GM23338 (cell line): ENCODE results near the gene ARID3A. TPM values are rescaled to one million over a fixed set of nuclear protein-coding genes. Genes with fewer than 3 reads are reported as not detected.

Experiments used
- ATAC-seq: fragments of 200-7000 bp; cut with Tn5 transposase; 3 replicates; pipeline ENCODE4 v1.9.1; 2020
- DNase-seq: peaks from one replicate; pipeline ENCODE4 v3.0.0-alpha.2; 2015; ENCODE audit warnings: low spot score
- H2AFZ ChIP-seq: fragments of 200-600 bp; sonication (generic); 2 replicates; pipeline ENCODE4 v1.8.0; 2016; ENCODE audit warnings: antibody characterized with exemption, mild to moderate bottlenecking, moderate library complexity
- H3F3A ChIP-seq: fragments of 200-600 bp; sonication (generic); replicated peaks from 2 replicates; pipeline ENCODE4 v1.8.0; 2017; ENCODE audit warnings: antibody characterized with exemption, mixed run types, low read depth
- H3K27ac ChIP-seq: fragments of 200-600 bp; sonication (generic); 2 replicates; pipeline ENCODE4 v1.6.1; 2016; ENCODE audit warnings: low read depth
- H3K27me3 ChIP-seq: fragments of 200-600 bp; sonication (generic); 2 replicates; pipeline ENCODE4 v1.8.0; 2016; ENCODE audit warnings: mild to moderate bottlenecking, mixed run types, moderate library complexity; ENCODE audit not compliant: insufficient read depth
- H3K36me3 ChIP-seq: fragments of 200-600 bp; sonication (generic); 2 replicates; pipeline ENCODE4 v1.8.0; 2016; ENCODE audit warnings: mild to moderate bottlenecking; ENCODE audit not compliant: insufficient read depth
- H3K4me1 ChIP-seq: fragments of 200-600 bp; sonication (generic); 2 replicates; pipeline ENCODE4 v1.8.0; 2016; ENCODE audit warnings: mild to moderate bottlenecking, moderate library complexity; ENCODE audit not compliant: insufficient read depth
- H3K4me2 ChIP-seq: fragments of 200-600 bp; sonication (generic); 2 replicates; pipeline ENCODE4 v1.7.1; 2017; ENCODE audit warnings: mixed run types
- H3K4me3 ChIP-seq: fragments of 200-600 bp; sonication (generic); 2 replicates; pipeline ENCODE4 v1.6.1; 2016; ENCODE audit warnings: mixed run types
- H3K79me2 ChIP-seq: fragments of 200-600 bp; sonication (generic); replicated peaks from 2 replicates; pipeline ENCODE4 v1.8.0; 2017; ENCODE audit warnings: mild to moderate bottlenecking; ENCODE audit not compliant: insufficient read depth
- H3K9me2 ChIP-seq: fragments of 200-600 bp; sonication (generic); 2 replicates; pipeline ENCODE4 v1.8.0; 2017; ENCODE audit not compliant: insufficient read depth
- H4K20me1 ChIP-seq: fragments of 200-600 bp; sonication (generic); replicated peaks from 2 replicates; pipeline ENCODE4 v1.8.0; 2017; ENCODE audit warnings: mild to moderate bottlenecking; ENCODE audit not compliant: insufficient read depth
- H3K27ac Mint-ChIP-seq: 2 replicates; pipeline ENCODE4 v1.8.0; 2020; ENCODE audit warnings: inconsistent platforms, mild to moderate bottlenecking, moderate library complexity, mixed read lengths
- H3K27me3 Mint-ChIP-seq: 3 replicates; pipeline ENCODE4 v1.8.0; 2022; ENCODE audit warnings: low read depth, mild to moderate bottlenecking, moderate library complexity, mixed read lengths, inconsistent platforms; ENCODE audit not compliant: insufficient read depth, poor library complexity
- H3K36me3 Mint-ChIP-seq: 3 replicates; pipeline ENCODE4 v1.8.0; 2021; ENCODE audit warnings: low read depth, mild to moderate bottlenecking, inconsistent platforms, moderate library complexity, mixed read lengths
- H3K4me1 Mint-ChIP-seq: 3 replicates; pipeline ENCODE4 v1.8.0; 2020; ENCODE audit warnings: mild to moderate bottlenecking, inconsistent platforms, mixed read lengths
- H3K4me3 Mint-ChIP-seq: 3 replicates; pipeline ENCODE4 v1.8.0; 2021; ENCODE audit warnings: moderate library complexity, mild to moderate bottlenecking, inconsistent platforms, mixed read lengths
- H3K9me3 Mint-ChIP-seq: 3 replicates; pipeline ENCODE4 v1.8.0; 2020; ENCODE audit warnings: moderate library complexity, mild to moderate bottlenecking, inconsistent platforms, mixed read lengths
- CREB1 ChIP-seq: fragments of 250-450 bp; sonication (Bioruptor Pico); IDR thresholded peaks from 2 replicates; pipeline ENCODE4 v1.5.0; 2020; ENCODE audit warnings: low read depth, mild to moderate bottlenecking, moderate library complexity
- CTCF ChIP-seq, 2 experiments: fragments of 200-600 bp in 1 of 2; sonication (generic) in 1 of 2; conservative IDR thresholded peaks; 2 replicates each; pipeline versions ENCODE4 v1.5.1 to v1.6.1; 2016 to 2017; ENCODE audit warnings: antibody characterized with exemption in 2 of 2, low read depth in 2 of 2, mild to moderate bottlenecking in 2 of 2, moderate library complexity in 1 of 2
- ETS1 ChIP-seq: IDR thresholded peaks from 2 replicates; pipeline ENCODE4 v1.6.1; 2016; ENCODE audit warnings: antibody characterized with exemption
- EZH2 ChIP-seq: fragments of 200-600 bp; sonication (generic); IDR thresholded peaks from one replicate; pipeline ENCODE4 v1.8.0; 2017; ENCODE audit warnings: antibody characterized with exemption, mild to moderate bottlenecking, low read depth; ENCODE audit not compliant: unreplicated experiment
- EZH2phosphoT487 ChIP-seq: fragments of 200-600 bp; sonication (generic); IDR thresholded peaks from one replicate; pipeline ENCODE4 v1.8.1; 2018; ENCODE audit warnings: antibody characterized with exemption; ENCODE audit not compliant: unreplicated experiment
- JUNB ChIP-seq: IDR thresholded peaks from one replicate; pipeline ENCODE4 v1.6.1; 2016; ENCODE audit warnings: antibody characterized with exemption; ENCODE audit not compliant: unreplicated experiment
- NANOG ChIP-seq: IDR thresholded peaks from 2 replicates; pipeline ENCODE4 v1.6.1; 2016; ENCODE audit warnings: antibody characterized with exemption, borderline replicate concordance
- REST ChIP-seq: IDR thresholded peaks from one replicate; pipeline ENCODE4 v1.6.1; 2018; ENCODE audit warnings: antibody characterized with exemption; ENCODE audit not compliant: unreplicated experiment
- STAT1 ChIP-seq: IDR thresholded peaks from one replicate; pipeline ENCODE4 v1.6.1; 2016; ENCODE audit warnings: antibody characterized with exemption; ENCODE audit not compliant: unreplicated experiment
- ZNF114 ChIP-seq: fragments of 250-450 bp; sonication (Bioruptor Pico); IDR thresholded peaks from 2 replicates; pipeline ENCODE4 v1.5.0; 2020; ENCODE audit warnings: mild to moderate bottlenecking, moderate library complexity
- ZNF331 ChIP-seq: fragments of 250-450 bp; sonication (Bioruptor Pico); IDR thresholded peaks from 2 replicates; pipeline ENCODE4 v1.5.0; 2020; ENCODE audit warnings: low read depth, mild to moderate bottlenecking, moderate library complexity
- ZNF462 ChIP-seq: fragments of 250-450 bp; sonication (Bioruptor Pico); IDR thresholded peaks from 2 replicates; pipeline ENCODE4 v1.5.0; 2020; ENCODE audit warnings: mild to moderate bottlenecking, moderate library complexity
- polyA plus RNA-seq: library from polyadenylated mRNA; unstranded; fragments of >200 nt; fragmentation: Nextera tagmentation; extraction: Ambion mirVana; gene quantifications from 2 replicates; pipeline ENCODE4 v1.2.1, GENCODE V29; 2016
- total RNA-seq: library from RNA; depleted of rRNA; stranded (reverse); fragments of >200 nt; shearing (Covaris generic); gene quantifications from 2 replicates; pipeline ENCODE4 v1.2.3, GENCODE V29; 2014

The ARID3A gene
- total and polyA plus RNA-seq, 2 experiments from 2014 or later, result 33.6 to 51.6 TPM

- Mint-ChIP-seq H3K4me3 (no peak overlapping the region), H3K27me3 (peaks cover 5% of the 10 kb centered on the region), H3K9me3 (no peaks in the 10 kb centered on the region; the same call in 2 of the 3 replicates), H3K4me1 (peaks cover 8% of the 10 kb centered on the region; the same call in 1 of the 3 replicates), H3K27ac (no peak overlapping the region), H3K36me3 (peaks cover 34% of the 10 kb centered on the region)
- Histone ChIP-seq H3K4me2 (no peak overlapping the region), H3K36me3 (no peaks in the 10 kb centered on the region; the same call in 1 of the 2 replicates), H3K4me3 (no peak overlapping the region), H3K79me2 (peaks cover 78% of the 10 kb centered on the region), H3K4me1 (peaks cover 10% of the 10 kb centered on the region; the same call in 1 of the 2 replicates), H2AFZ (no peak overlapping the region), H4K20me1 (peaks cover 8% of the 10 kb centered on the region), H3K9me2 (no peaks in the 10 kb centered on the region), H3K27me3 (no peaks in the 10 kb centered on the region), H3K27ac (peak overlapping the region; percentile 55; the same call in 1 of the 2 replicates), H3F3A (peaks cover 8% of the 10 kb centered on the region; the same call in 1 of the 2 replicates)
- TF ChIP-seq ZNF462 (no peak), REST (no peak), JUNB (no peak), ETS1 (no peak), EZH2phosphoT487 (no peak), EZH2 (no peak), CREB1 (CRISPR knock-in tag) (no peak), NANOG (no peak), ZNF114 (CRISPR knock-in tag) (no peak), CTCF (conservative IDR thresholded peaks at IDR 0.05; ENCODE audit: low read depth in 2 of 2) (no peak), STAT1 (no peak), ZNF331 (CRISPR knock-in tag) (no peak)
- no peak for DNase-seq
- ATAC-seq, result no peak
These were observed 8.5 kb downstream of the ARID3A start for GRCh38 chr19:934197-934840.
